CD14-positive monocyte (primary cell): ENCODE results near the gene CTPS1. TPM values are rescaled to one million over a fixed set of nuclear protein-coding genes. Genes with fewer than 3 reads are reported as not detected.

Experiments
- DNase-seq, 3 donors: peaks; one replicate each; pipeline ENCODE4 v3.0.0-alpha.2; 2011 to 2022
- H2AFZ ChIP-seq: 2 replicates; pipeline ENCODE4 v1.6.0; 2012; ENCODE audit warnings: mild to moderate bottlenecking, low read depth, low read length, inconsistent platforms; ENCODE audit not compliant: insufficient read depth, poor library complexity, severe bottlenecking
- H3K27ac ChIP-seq, 2 donors: 1 replicate in 1 of 2; 2 replicates in 1 of 2; pipeline ENCODE4 v1.5.1; 2012 to 2013; ENCODE audit warnings: low read length in 2 of 2, control low read depth in 1 of 2, inconsistent platforms in 1 of 2, low read depth in 1 of 2, mild to moderate bottlenecking in 1 of 2
- H3K27me3 ChIP-seq, 2 donors: one replicate each; pipeline versions ENCODE4 v1.6.0 to v1.6.1; 2011 to 2013; ENCODE audit warnings: low read length in 2 of 2; ENCODE audit not compliant: control insufficient read depth in 2 of 2, insufficient read depth in 2 of 2
- H3K36me3 ChIP-seq, 2 donors: replicated peaks in 1 of 2; 1 replicate in 1 of 2; 2 replicates in 1 of 2; pipeline versions ENCODE4 v1.5.1 to v1.6.1; 2012 to 2013; ENCODE audit warnings: low read length in 2 of 2, control low read depth in 1 of 2, inconsistent platforms in 1 of 2, mild to moderate bottlenecking in 1 of 2; ENCODE audit not compliant: insufficient read depth in 2 of 2, control insufficient read depth in 1 of 2
- H3K4me1 ChIP-seq, 2 donors: 1 replicate in 1 of 2; 2 replicates in 1 of 2; pipeline versions ENCODE4 v1.5.1 to v1.6.1; 2012 to 2013; ENCODE audit warnings: low read length in 2 of 2, control low read depth in 1 of 2, inconsistent platforms in 1 of 2, mild to moderate bottlenecking in 1 of 2, moderate library complexity in 1 of 2; ENCODE audit not compliant: insufficient read depth in 2 of 2, control insufficient read depth in 1 of 2
- H3K4me2 ChIP-seq: replicated peaks from 2 replicates; pipeline ENCODE3; 2012; ENCODE audit warnings: low read length, moderate library complexity, mild to moderate bottlenecking; ENCODE audit not compliant: poor library complexity, severe bottlenecking; ENCODE audit errors: extremely low read depth
- H3K4me3 ChIP-seq, 3 experiments: fragments of 200-600 bp in 1 of 3; sonication (generic) in 1 of 3; replicated peaks in 1 of 3; 1 replicate in 2 of 3; 2 replicates in 1 of 3; pipeline ENCODE4 v1.5.1; 2011 to 2013; ENCODE audit warnings: low read length in 3 of 3, mild to moderate bottlenecking in 3 of 3, control low read depth in 2 of 3, low read depth in 2 of 3, inconsistent platforms in 1 of 3, moderate library complexity in 1 of 3
- H3K79me2 ChIP-seq: 2 replicates; pipeline ENCODE4 v1.6.0; 2012; ENCODE audit warnings: mild to moderate bottlenecking, control low read depth, inconsistent platforms, low read length, moderate library complexity; ENCODE audit not compliant: insufficient read depth
- H3K9ac ChIP-seq: 2 replicates; pipeline ENCODE4 v1.6.0; 2017; ENCODE audit warnings: low read length, mild to moderate bottlenecking; ENCODE audit not compliant: insufficient read depth, poor library complexity, severe bottlenecking
- H3K9me3 ChIP-seq, 2 donors: replicated peaks in 1 of 2; 1 replicate in 1 of 2; 2 replicates in 1 of 2; pipeline versions ENCODE4 v1.5.1 to v1.6.1; 2012 to 2013; ENCODE audit warnings: low read length in 2 of 2, control low read depth in 1 of 2; ENCODE audit not compliant: control insufficient read depth in 1 of 2, insufficient read depth in 1 of 2
- H4K20me1 ChIP-seq: 2 replicates; pipeline ENCODE4 v1.6.0; 2012; ENCODE audit warnings: mild to moderate bottlenecking, low read length, control low read depth, moderate library complexity; ENCODE audit not compliant: insufficient read depth
- H3K27ac Mint-ChIP-seq, 7 donors: one replicate each; pipeline ENCODE4 v1.8.0; 2020; ENCODE audit warnings: mild to moderate bottlenecking in 7 of 7, mixed read lengths in 7 of 7, moderate library complexity in 6 of 7, inconsistent platforms in 2 of 7
- H3K27me3 Mint-ChIP-seq, 3 donors: one replicate each; pipeline ENCODE4 v1.8.0; 2021 to 2022; ENCODE audit warnings: low read depth in 3 of 3, mild to moderate bottlenecking in 3 of 3, mixed read lengths in 3 of 3, moderate library complexity in 3 of 3, inconsistent platforms in 1 of 3
- H3K36me3 Mint-ChIP-seq, 2 donors: one replicate each; pipeline ENCODE4 v1.8.0; 2020; ENCODE audit warnings: mixed read lengths in 2 of 2, inconsistent platforms in 1 of 2, mild to moderate bottlenecking in 1 of 2
- H3K4me1 Mint-ChIP-seq: one replicate; pipeline ENCODE4 v1.8.0; 2020; ENCODE audit warnings: mild to moderate bottlenecking, mixed read lengths
- H3K4me3 Mint-ChIP-seq, 2 donors: one replicate each; pipeline ENCODE4 v1.8.0; 2020; ENCODE audit warnings: mild to moderate bottlenecking in 2 of 2, mixed read lengths in 2 of 2, moderate library complexity in 1 of 2
- H3K9me3 Mint-ChIP-seq, 7 donors: one replicate each; pipeline ENCODE4 v1.8.0; 2020 to 2022; ENCODE audit warnings: mixed read lengths in 7 of 7, mild to moderate bottlenecking in 6 of 7, moderate library complexity in 6 of 7, inconsistent platforms in 2 of 7
- CTCF ChIP-seq: fragments of 200-600 bp; IDR thresholded peaks from one replicate; pipeline ENCODE4 v1.8.0; 2022; ENCODE audit warnings: antibody characterized with exemption, mild to moderate bottlenecking
- WGBS: methylation state at CpG from one replicate; pipeline ENCODE4 v1.1.5; 2013; ENCODE audit warnings: missing lambda C conversion rate; ENCODE audit not compliant: insufficient coverage; 5-methylcytosine and 5-hydroxymethylcytosine counted together
- intact Hi-C, 2 donors: fragments of 100-400 bp; cut with micrococcal nuclease; formaldehyde crosslinking; loops; one replicate each; pipeline versions ENCODE4 v1.15.0 to v1.15.1; 2023
- polyA plus RNA-seq, 3 donors: library from polyadenylated mRNA; depleted of rRNA in 1 of 3; unstranded in 2 of 3; stranded (reverse) in 1 of 3; fragments of 300-500 nt in 2 of 3; fragments of >200 nt in 1 of 3; fragmentation: Illumina TruSeq in 2 of 3; gene quantifications; 1 replicate in 2 of 3; 2 replicates in 1 of 3; pipeline ENCODE4 v1.2.3, GENCODE V29; 2012 to 2021

Gene CTPS1
- polyA plus RNA-seq, 3 donors, result 5.3 to 8.6 (median 6.0) TPM

- Histone ChIP-seq H3K4me1 (no peaks in the 10 kb centered on the region), H3K4me2 (no peak overlapping the region), H3K79me2 (peaks cover 20% of the 10 kb centered on the region), H3K9me3 (no peaks in the 10 kb centered on the region), H3K27ac (no peak overlapping the region), H4K20me1 (no peaks in the 10 kb centered on the region), H3K27me3 (no peaks in the 10 kb centered on the region), H3K9ac (no peak overlapping the region), H2AFZ (no peak overlapping the region), H3K4me3 (no peak overlapping the region), H3K36me3 (peaks cover 75 to 89% of the 10 kb centered on the region in 2 donors)
- H3K4me3 Mint-ChIP-seq, result no peak overlapping the region
- peaks cover 2% of the 10 kb centered on the region for H3K4me1 Mint-ChIP-seq
- no peak for TF ChIP-seq CTCF
- H3K36me3 Mint-ChIP-seq, result peaks cover 84 to 86% of the 10 kb centered on the region in 2 donors
- H3K9me3 Mint-ChIP-seq, result no peaks in the 10 kb centered on the region
- DNase-seq, result no peak
- WGBS, result 81% methylated on average over 2 of the region's 3 CpGs
- no peaks in the 10 kb centered on the region for H3K27me3 Mint-ChIP-seq
- intact Hi-C loops, result no loop called here
- H3K27ac Mint-ChIP-seq, result no peak overlapping the region
Observed at GRCh38 chr1:40986956-40987355, 7.5 kb downstream of the CTPS1 start.

GRCh38 chr1:40987439-40988276, 8.2 kb downstream of the CTPS1 start:
- H4K20me1 ChIP-seq, result no peaks in the 10 kb centered on the region
- H3K36me3 Mint-ChIP-seq, result peaks cover 87 to 88% of the 10 kb centered on the region in 2 donors
- no peaks in the 10 kb centered on the region for H3K4me1 Mint-ChIP-seq
- no peak overlapping the region for H3K4me3 ChIP-seq
- H3K27me3 ChIP-seq, result no peaks in the 10 kb centered on the region
- no peak for TF ChIP-seq CTCF
- H3K4me3 Mint-ChIP-seq, result no peak overlapping the region
- no peak overlapping the region for H3K27ac Mint-ChIP-seq
- WGBS, result 98% methylated on average over 4 of the region's 9 CpGs
- no peak overlapping the region for H3K27ac ChIP-seq
- no peak overlapping the region for H2AFZ ChIP-seq
- H3K9me3 ChIP-seq, result no peaks in the 10 kb centered on the region
- intact Hi-C loops, result no loop called here
- no peaks in the 10 kb centered on the region for H3K9me3 Mint-ChIP-seq
- peaks cover 13% of the 10 kb centered on the region for H3K79me2 ChIP-seq
- H3K27me3 Mint-ChIP-seq, result no peaks in the 10 kb centered on the region
- no peak for DNase-seq
- H3K4me1 ChIP-seq, result no peaks in the 10 kb centered on the region
- H3K36me3 ChIP-seq, result peaks cover 81 to 95% of the 10 kb centered on the region in 2 donors
- H3K9ac ChIP-seq, result no peak overlapping the region
- no peak overlapping the region for H3K4me2 ChIP-seq
